Measurements from ENCODE around the gene RSBN1L. TPM values are rescaled to one million over a fixed set of nuclear protein-coding genes. Genes with fewer than 3 reads are reported as not detected.
"Not testable (repeated sequence)": the region's sequence is repeated elsewhere in the genome, so short reads cannot be mapped to it uniquely, and the experiment has no call there.

The RSBN1L gene
- total RNA-seq, 2 experiments from 2014 or later: 30.2 to 32.6 TPM

DNA sequence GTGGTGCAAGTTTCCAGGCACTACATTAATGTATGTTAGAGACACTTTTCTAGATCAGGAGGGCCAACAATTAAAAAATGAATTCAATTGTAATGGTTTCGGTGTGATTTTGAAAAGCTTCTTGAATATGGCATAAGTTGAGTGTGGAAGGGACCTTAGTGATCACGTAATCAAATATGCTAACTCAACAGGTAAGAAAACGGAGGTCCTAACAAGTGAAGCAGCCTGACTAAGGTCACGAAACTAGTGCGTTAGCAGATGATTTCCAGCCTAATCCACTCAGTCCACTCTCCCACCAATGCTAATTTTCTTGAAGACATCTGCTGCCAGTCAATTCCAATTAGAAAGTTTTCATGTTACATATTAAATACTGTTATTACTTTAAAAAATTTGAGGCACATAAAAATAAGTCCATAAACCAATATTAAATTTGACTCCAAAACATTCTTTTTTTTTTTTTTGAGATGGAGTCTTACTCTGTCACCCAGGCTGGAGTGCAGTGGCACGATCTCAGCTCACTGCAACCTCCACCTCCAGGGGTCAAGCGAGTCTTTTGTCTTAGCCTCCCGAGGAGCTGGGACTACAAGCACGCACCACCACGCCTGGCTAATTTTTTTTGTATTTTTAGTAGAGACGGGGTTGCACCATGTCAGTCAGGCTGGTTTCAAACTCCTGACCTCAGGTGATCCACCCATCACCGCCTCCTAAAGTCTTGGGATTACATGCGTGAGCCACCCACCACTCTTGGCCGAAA lies 2.3 kb upstream of the RSBN1L start:
- H3K27me3 Mint-ChIP-seq: no peaks in the 10 kb centered on the region
- CTCF ChIA-PET: interaction anchor here (0.6 kb wide), 3 partner anchors 102 to 1402 kb away, joined by 3 to 4 read pairs (median 4); no protein-coding TSS in a partner anchor

DNA sequence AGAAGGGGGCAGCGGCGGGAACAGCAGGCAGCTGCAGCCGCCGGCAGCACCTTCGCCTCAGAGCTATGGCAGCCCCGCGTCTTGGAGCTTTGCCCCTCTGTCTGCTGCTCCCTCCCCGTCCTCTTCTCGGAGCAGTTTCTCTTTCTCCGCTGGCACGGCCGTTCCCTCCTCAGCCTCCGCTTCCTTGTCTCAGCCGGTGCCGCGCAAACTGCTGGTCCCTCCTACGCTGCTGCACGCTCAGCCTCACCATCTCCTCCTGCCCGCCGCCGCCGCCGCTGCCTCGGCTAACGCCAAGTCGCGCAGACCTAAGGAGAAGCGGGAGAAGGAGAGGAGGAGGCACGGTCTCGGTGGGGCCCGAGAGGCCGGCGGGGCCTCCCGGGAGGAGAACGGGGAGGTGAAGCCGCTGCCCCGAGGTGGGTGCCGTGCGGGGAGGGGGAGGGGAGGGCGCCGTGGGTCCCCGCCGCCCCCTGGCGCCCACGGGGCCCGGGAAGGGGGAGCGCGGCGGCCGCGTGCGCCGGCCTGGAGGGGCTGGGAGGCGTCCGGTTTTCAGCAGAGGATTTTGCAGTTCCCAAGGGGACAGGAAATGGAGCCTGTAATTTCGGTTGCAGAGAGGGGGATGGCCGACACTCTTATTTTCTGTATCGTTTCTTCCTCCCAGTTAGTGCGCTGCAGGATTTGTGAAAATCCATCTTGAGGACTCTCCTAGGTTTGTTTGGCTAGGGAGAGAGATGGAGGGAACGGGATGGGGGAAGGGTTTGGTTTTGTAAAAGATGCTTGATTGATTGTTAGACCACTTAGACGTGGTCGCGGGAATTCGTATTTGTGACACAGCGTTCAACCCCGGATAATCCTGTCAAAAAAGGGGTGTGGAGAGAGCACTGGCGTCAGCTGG lies 630 bp downstream of the RSBN1L start:
- ChIA-PET CTCF (interaction anchor here (0.6 to 2.6 kb wide), 7 partner anchors 8 to 103 kb away, joined by 3 to 15 read pairs (median 4); partner anchors contain the start of genes PHTF2 and TMEM60), POLR2A (no interaction called here)
- Mint-ChIP-seq H3K27ac (peak overlapping the region; percentile 98), H3K4me1 (peaks cover 54% of the 10 kb centered on the region), H3K36me3 (ENCODE audit: low read depth) (peaks cover 23% of the 10 kb centered on the region), H3K4me3 (peak overlapping the region; percentile 99), H3K27me3 (no peaks in the 10 kb centered on the region), H3K9me3 (no peaks in the 10 kb centered on the region)
- peak; percentile 61 for DNase-seq

More for the DNA sequence above, 2.3 kb upstream of the RSBN1L start:
- Mint-ChIP-seq H3K27ac (no peak overlapping the region), H3K4me1 (peaks cover 34% of the 10 kb centered on the region), H3K9me3 (no peaks in the 10 kb centered on the region), H3K4me3 (peak overlapping the region; percentile 38), H3K36me3 (ENCODE audit: low read depth) (peaks cover 14% of the 10 kb centered on the region)
- POLR2A ChIA-PET: no interaction called here
- no peak for DNase-seq

DNA sequence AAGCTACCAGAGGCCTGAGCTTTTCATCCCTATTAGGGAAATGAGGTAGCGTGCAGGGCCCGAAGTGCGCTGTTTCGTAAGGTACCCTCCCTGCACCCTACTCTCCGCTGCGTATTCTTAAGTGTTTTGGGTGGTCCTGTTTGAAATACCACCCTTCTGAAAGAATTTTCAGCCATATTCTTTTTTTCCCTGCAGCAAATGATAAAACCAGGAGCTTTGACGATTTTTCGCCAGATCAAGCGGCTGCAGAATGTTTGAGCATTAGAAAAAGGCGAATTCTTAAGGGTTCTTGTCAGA lies 1.2 kb downstream of the RSBN1L start:
- DNase-seq: no peak
- POLR2A ChIA-PET: no interaction called here
- CTCF ChIA-PET: interaction anchor here (0.6 to 2.6 kb wide), 7 partner anchors 10 to 343 kb away, joined by 3 to 15 read pairs (median 4); no protein-coding TSS in a partner anchor
- peaks cover 56% of the 10 kb centered on the region for H3K4me1 Mint-ChIP-seq
- no peaks in the 10 kb centered on the region for H3K27me3 Mint-ChIP-seq
- no peaks in the 10 kb centered on the region for H3K9me3 Mint-ChIP-seq
- H3K36me3 Mint-ChIP-seq (ENCODE audit: low read depth): peaks cover 24% of the 10 kb centered on the region
- H3K27ac Mint-ChIP-seq: peak overlapping the region; percentile 93
- H3K4me3 Mint-ChIP-seq: peak overlapping the region; percentile 99

DNA sequence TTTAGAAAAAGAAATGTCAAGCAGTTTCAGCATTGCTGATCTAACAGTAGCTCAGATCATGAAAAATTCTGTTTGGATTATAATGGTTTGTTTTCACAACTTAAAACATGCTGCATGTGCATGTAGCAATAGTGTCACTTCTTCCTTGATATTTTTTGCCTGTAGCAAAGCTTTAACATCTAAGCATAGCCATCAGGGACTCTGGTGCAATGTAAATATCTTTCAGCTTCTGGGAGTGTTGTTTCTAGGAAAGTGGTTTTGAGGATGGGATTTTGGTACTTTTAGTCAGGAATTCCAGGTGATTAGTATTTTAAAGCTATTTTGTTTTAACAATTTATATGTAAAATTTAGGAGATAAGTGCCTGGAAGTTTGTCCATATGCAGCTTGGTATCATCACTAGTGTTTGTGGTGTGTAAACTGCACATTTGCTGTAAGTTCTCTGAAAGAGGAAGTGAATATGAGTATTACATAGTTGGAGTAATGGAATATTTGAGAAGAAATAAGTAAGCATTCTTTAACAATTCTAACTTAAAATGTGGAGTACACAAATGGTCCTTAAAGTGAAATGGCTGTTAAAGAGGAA lies 1.9 kb downstream of the RSBN1L start:
- no peaks in the 10 kb centered on the region for H3K27me3 Mint-ChIP-seq
- peak overlapping the region; percentile 93 for H3K27ac Mint-ChIP-seq

DNA sequence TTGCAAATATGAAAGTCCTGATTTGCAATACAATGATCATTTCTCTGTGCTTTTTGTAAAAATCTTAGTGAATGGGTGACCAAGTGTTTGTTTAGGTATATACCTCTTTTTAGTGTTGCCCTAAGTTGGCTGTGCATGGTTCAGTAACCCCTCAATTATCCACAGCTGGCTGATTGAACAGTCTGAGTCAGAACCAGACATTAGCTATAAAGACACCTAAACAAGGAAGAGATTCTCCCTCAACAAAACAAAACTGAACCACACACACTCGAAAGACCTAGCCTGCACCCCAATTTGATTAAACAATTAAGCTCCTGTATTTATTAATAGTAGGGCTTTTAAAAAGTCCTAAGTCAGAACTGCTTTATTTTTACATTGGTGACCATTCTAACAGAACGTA lies 2.8 kb downstream of the RSBN1L start:
- Mint-ChIP-seq H3K4me1 (peaks cover 55% of the 10 kb centered on the region), H3K27ac (no peak overlapping the region)

More for the DNA sequence above, 1.9 kb downstream of the RSBN1L start:
- H3K9me3 Mint-ChIP-seq: no peaks in the 10 kb centered on the region
- H3K4me1 Mint-ChIP-seq: peaks cover 58% of the 10 kb centered on the region
- POLR2A ChIA-PET: interaction anchor here (0.6 kb wide), 1 partner anchor 319 kb away, joined by 3 read pairs; no protein-coding TSS in a partner anchor
- no peak for DNase-seq
- CTCF ChIA-PET: interaction anchor here (0.6 to 2.6 kb wide), 7 partner anchors 9 to 344 kb away, joined by 3 to 15 read pairs (median 4); no protein-coding TSS in a partner anchor
- H3K36me3 Mint-ChIP-seq (ENCODE audit: low read depth): peaks cover 25% of the 10 kb centered on the region
- peak overlapping the region; percentile 99 for H3K4me3 Mint-ChIP-seq

DNA sequence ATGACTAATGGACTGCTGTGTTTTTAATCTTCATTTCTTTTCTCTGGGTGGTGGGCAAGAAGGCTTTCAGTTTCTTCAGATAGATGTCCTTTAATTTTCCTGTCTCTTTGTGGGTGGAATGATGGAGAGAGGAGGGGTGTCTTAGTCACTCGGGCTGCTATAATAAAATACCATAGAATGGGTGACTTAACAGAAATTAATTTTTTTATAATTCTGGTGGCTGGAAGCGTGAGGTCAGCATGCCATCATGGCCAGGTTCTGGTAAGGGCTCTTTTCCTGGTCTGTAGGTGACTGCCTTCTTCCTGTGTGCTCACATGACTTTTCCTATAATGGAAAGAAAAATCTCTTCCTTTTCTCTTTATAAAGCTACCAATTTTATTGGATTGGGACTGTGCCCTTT lies 6.3 kb downstream of the RSBN1L start:
- Mint-ChIP-seq H3K4me3 (no peak overlapping the region), H3K9me3 (no peaks in the 10 kb centered on the region), H3K4me1 (peaks cover 46% of the 10 kb centered on the region), H3K27me3 (no peaks in the 10 kb centered on the region), H3K36me3 (ENCODE audit: low read depth) (peaks cover 24% of the 10 kb centered on the region), H3K27ac (no peak overlapping the region)
- ChIA-PET POLR2A (interaction anchor here (0.5 kb wide), 1 partner anchor 252 kb away, joined by 3 read pairs; no protein-coding TSS in a partner anchor), CTCF (interaction anchor here (1.0 to 1.1 kb wide), 2 partner anchors 8 to 14 kb away, joined by 3 read pairs; no protein-coding TSS in a partner anchor)
- DNase-seq: no peak

More for the DNA sequence above, 2.8 kb downstream of the RSBN1L start:
- Mint-ChIP-seq H3K27me3 (no peaks in the 10 kb centered on the region), H3K9me3 (no peaks in the 10 kb centered on the region), H3K36me3 (ENCODE audit: low read depth) (peaks cover 23% of the 10 kb centered on the region), H3K4me3 (peak overlapping the region; percentile 99)
- ChIA-PET CTCF (no interaction called here), POLR2A (interaction anchor here (0.7 kb wide), 1 partner anchor 23 kb away, joined by 3 read pairs; no protein-coding TSS in a partner anchor)
- no peak for DNase-seq

DNA sequence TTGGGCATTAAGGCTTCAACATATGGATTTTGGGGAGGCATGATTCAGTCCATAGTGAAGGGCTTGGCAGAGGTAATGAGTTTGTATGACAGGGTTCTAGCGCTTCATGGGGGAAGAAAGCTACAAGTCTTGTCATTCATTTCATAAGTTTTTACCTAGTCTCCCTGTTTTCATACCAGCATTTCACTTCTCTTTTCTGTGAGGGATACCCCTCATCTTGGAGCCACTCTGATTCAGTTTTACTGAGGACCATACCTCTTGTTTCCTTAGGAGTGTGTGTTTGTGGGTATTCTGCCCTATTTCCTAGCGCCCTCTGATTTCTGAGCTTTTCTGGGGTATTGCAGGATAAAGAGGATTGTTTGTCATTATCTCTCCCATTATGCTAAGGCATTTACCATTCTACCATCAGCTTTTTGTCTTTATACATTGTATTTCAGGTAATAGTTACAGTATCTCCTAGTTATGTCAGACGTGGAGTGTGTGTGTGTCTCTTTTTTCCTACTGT lies 6.8 kb downstream of the RSBN1L start:
- no peak overlapping the region for H3K4me3 Mint-ChIP-seq
- H3K27ac Mint-ChIP-seq: no peak overlapping the region
- ChIA-PET CTCF (interaction anchor here (0.6 to 1.0 kb wide), 2 partner anchors 14 to 341 kb away, joined by 3 to 5 read pairs; no protein-coding TSS in a partner anchor), POLR2A (interaction anchor here (0.5 to 0.7 kb wide), 2 partner anchors 207 to 251 kb away, joined by 3 read pairs; no protein-coding TSS in a partner anchor)
- H3K4me1 Mint-ChIP-seq: peaks cover 42% of the 10 kb centered on the region
- H3K27me3 Mint-ChIP-seq: no peaks in the 10 kb centered on the region
- no peaks in the 10 kb centered on the region for H3K9me3 Mint-ChIP-seq
- peaks cover 24% of the 10 kb centered on the region for H3K36me3 Mint-ChIP-seq (ENCODE audit: low read depth)
- no peak for DNase-seq

DNA sequence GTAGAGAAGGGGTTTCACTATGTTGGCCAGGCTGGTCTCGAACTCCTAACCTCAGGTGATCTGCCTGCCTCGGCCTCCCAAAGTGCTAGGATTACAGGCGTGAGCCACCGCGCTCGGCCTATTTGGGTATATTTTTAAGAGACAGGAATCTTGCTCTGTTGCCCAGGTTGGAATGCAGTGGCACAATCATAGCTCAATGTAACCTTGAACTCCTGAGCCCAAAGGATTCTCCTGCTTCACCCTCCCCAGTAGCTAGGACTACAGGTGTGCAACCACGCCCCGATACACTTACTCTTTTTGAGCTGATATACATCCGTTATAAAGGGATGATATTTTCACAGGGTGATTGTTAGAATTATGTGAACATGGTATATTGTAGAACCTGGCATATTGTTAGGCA lies 7.4 kb downstream of the RSBN1L start:
- H3K9me3 Mint-ChIP-seq, H3K4me3 Mint-ChIP-seq, DNase-seq, H3K27ac Mint-ChIP-seq, CTCF ChIA-PET, H3K27me3 Mint-ChIP-seq: not testable (repeated sequence)
- Mint-ChIP-seq H3K36me3 (ENCODE audit: low read depth) (peaks cover 25% of the 10 kb centered on the region), H3K4me1 (peaks cover 38% of the 10 kb centered on the region)
- POLR2A ChIA-PET: interaction anchor here (0.7 kb wide), 1 partner anchor 208 kb away, joined by 3 read pairs; no protein-coding TSS in a partner anchor

DNA sequence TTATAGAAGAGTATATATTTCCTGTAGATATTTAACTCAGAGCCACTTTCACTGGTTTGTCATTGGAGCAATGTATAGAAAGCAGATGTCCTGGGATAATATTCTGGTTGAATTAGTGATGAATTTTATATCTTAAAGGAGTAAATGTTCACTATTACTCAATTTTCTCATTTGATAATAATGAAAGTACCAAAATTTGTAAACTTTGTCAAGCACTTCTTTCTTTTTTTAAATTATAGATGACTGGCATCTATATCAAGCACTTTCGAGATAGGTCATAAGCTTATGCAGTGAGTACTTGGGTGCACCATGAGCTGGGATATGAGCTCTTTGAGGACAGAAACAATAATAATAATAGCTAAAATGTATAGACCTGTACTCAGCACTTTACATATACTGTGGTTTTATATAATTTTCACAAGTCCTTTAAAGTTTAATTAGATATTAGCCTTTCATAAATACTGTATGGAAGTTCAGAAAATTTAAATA lies 11.3 kb downstream of the RSBN1L start:
- no peak overlapping the region for H3K27ac Mint-ChIP-seq
- CTCF ChIA-PET: interaction anchor here (0.7 to 1.4 kb wide), 2 partner anchors 10 to 44 kb away, joined by 3 to 4 read pairs; no protein-coding TSS in a partner anchor
- peaks cover 20% of the 10 kb centered on the region for H3K4me1 Mint-ChIP-seq
- no peak for DNase-seq
- no peak overlapping the region for H3K4me3 Mint-ChIP-seq
- H3K36me3 Mint-ChIP-seq (ENCODE audit: low read depth): peaks cover 26% of the 10 kb centered on the region
- POLR2A ChIA-PET: no interaction called here
- H3K27me3 Mint-ChIP-seq: no peaks in the 10 kb centered on the region
- H3K9me3 Mint-ChIP-seq: no peaks in the 10 kb centered on the region

DNA sequence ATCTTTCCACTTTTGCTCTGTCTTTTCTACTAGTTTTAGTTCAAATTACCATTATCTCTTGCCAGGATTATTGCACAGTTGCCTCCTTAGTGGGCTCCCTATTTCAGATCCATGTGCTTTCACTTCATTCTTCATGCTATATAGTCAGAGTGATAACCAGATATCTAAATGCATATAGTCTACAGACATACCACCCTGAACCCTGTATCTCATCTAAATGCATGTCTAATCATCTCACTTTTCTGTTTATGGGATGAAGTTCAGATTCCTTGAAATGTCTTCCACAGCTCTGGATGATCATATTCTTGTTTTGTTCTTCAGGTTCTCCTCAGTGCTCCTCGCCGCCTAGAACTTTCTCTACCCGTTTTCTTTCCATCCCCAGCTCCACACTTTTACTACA lies 13.8 kb downstream of the RSBN1L start:
- H3K36me3 Mint-ChIP-seq (ENCODE audit: low read depth): peaks cover 27% of the 10 kb centered on the region
- ChIA-PET POLR2A (no interaction called here), CTCF (interaction anchor here (1.0 to 1.2 kb wide), 3 partner anchors 8 to 38 kb away, joined by 3 read pairs; no protein-coding TSS in a partner anchor)
- no peak overlapping the region for H3K4me3 Mint-ChIP-seq
- no peaks in the 10 kb centered on the region for H3K27me3 Mint-ChIP-seq
- no peaks in the 10 kb centered on the region for H3K9me3 Mint-ChIP-seq
- DNase-seq: no peak
- H3K27ac Mint-ChIP-seq: no peak overlapping the region
- peaks cover 12% of the 10 kb centered on the region for H3K4me1 Mint-ChIP-seq

DNA sequence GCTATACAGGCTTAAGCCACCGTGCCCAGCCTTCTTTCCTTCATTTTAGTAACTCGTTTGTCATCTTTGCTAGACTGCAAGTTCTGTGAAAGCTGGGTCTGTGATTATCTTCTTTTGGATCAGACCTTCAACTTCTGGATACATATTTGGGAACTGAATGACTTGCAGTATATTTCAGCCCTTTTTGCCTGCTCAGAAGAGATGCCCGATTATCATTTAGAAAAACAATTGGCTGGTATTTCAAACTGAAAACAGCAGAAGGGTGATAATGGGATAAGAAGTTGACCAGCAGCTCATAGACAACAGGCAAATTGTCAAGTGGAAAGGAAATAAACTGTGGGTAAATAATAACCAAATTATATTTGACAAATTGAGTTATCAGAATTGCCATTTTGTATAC lies 14.6 kb downstream of the RSBN1L start:
- CTCF ChIA-PET: interaction anchor here (0.8 to 1.2 kb wide), 4 partner anchors 9 to 37 kb away, joined by 3 read pairs; no protein-coding TSS in a partner anchor
- no peaks in the 10 kb centered on the region for H3K9me3 Mint-ChIP-seq
- peaks cover 32% of the 10 kb centered on the region for H3K36me3 Mint-ChIP-seq (ENCODE audit: low read depth)
- DNase-seq: no peak
- POLR2A ChIA-PET: no interaction called here
- no peak overlapping the region for H3K4me3 Mint-ChIP-seq
- H3K27me3 Mint-ChIP-seq: no peaks in the 10 kb centered on the region
- peaks cover 14% of the 10 kb centered on the region for H3K4me1 Mint-ChIP-seq
- H3K27ac Mint-ChIP-seq: no peak overlapping the region

DNA sequence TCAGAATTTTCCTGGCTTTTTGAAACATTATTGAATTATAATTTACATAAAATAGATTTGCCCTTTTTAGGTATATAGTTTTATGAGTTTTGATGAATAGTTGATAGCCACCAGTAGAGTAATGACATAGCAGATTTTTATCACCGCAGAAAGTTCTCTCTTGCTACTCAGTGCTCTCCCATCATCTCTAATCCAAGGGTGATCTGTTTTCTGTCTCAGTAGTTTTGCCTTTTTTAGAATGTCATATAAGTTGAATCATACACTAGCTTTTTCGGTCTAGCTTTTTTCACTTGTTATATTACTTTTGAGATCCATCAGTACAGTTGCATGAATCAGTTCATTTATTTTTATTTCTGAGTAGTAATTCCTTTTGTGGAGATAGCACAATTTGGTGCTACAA lies 17.9 kb downstream of the RSBN1L start:
- Mint-ChIP-seq H3K36me3 (ENCODE audit: low read depth) (peaks cover 30% of the 10 kb centered on the region), H3K27ac (no peak overlapping the region), H3K4me3 (no peak overlapping the region), H3K4me1 (peaks cover 19% of the 10 kb centered on the region), H3K9me3 (no peaks in the 10 kb centered on the region), H3K27me3 (no peaks in the 10 kb centered on the region)
- DNase-seq: no peak
- ChIA-PET CTCF (interaction anchor here (0.9 kb wide), 1 partner anchor 18 kb away, joined by 3 read pairs; no protein-coding TSS in a partner anchor), POLR2A (no interaction called here)

All from activated CD4-positive, alpha-beta T cell treated with anti-CD3 and anti-CD28 coated beads, Interleukin-2, amount 10 ng/mL, durations not matched to agents 7 days and 5 days (primary cell).